ENCODE results near the gene TRAF3IP3. TPM values are rescaled to one million over a fixed set of nuclear protein-coding genes. Genes with fewer than 3 reads are reported as not detected.
"Not testable (repeated sequence)": the region's sequence is repeated elsewhere in the genome, so short reads cannot be mapped to it uniquely, and the experiment has no call there.

Gene TRAF3IP3
- total RNA-seq, 1 donor from 2014 or later = 1.0 TPM

- Histone ChIP-seq H3K4me3 (ENCODE audit: low read length in 3 of 3) (no peak overlapping the region), H3K9ac (ENCODE audit: low read depth in 1 of 3, low read length in 3 of 3) (no peak overlapping the region), H3K36me3 (ENCODE audit: control insufficient read depth in 3 of 3, insufficient read depth in 3 of 3, low read length in 3 of 3) (no peaks in the 10 kb centered on the region), H3K27me3 (ENCODE audit: control insufficient read depth in 3 of 3, insufficient read depth in 3 of 3, low read length in 3 of 3) (peaks cover 8 to 10% (median 10%) of the 10 kb centered on the region in 3 donors), H3K4me1 (ENCODE audit: control insufficient read depth in 3 of 3, insufficient read depth in 3 of 3, low read length in 3 of 3) (peaks cover 11 to 22% (median 13%) of the 10 kb centered on the region in 3 donors), H3K27ac (ENCODE audit: low read depth, low read length) (no peak overlapping the region), H3K9me3 (ENCODE audit: control insufficient read depth in 3 of 3, low read length in 3 of 3) (no peaks in the 10 kb centered on the region)
Observed at GRCh38 chr1:209787551-209787950, 31.7 kb downstream of the TRAF3IP3 start.

DNA sequence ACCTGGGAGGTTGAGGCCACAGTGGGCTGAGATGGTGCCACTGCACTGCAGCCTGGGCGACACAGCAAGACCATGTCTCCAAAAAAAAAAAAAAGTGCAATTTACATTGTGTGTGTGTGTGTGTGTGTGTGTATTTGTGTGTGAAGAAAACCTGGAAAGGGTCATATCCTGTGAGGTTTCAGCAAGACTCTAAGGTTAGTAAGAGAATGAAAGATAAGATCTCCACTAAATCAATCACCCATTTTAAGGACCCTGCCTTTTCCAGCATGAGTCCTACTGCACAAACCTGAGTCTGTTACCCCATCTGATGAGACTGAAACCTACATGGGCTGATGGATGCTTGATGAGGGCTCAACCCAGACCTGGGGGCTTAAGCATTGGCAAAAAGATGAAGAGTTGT lies 33.4 kb downstream of the TRAF3IP3 start:
- Histone ChIP-seq H3K4me3 (ENCODE audit: low read length in 3 of 3) (no peak overlapping the region), H3K27ac (ENCODE audit: low read depth, low read length) (no peak overlapping the region), H3K4me1 (ENCODE audit: control insufficient read depth in 3 of 3, insufficient read depth in 3 of 3, low read length in 3 of 3) (peaks cover 3 to 8% (median 5%) of the 10 kb centered on the region in 3 donors), H3K27me3 (ENCODE audit: control insufficient read depth in 3 of 3, insufficient read depth in 3 of 3, low read length in 3 of 3) (peaks cover 8 to 10% (median 10%) of the 10 kb centered on the region in 3 donors), H3K9me3 (ENCODE audit: control insufficient read depth in 3 of 3, low read length in 3 of 3) (no peaks in the 10 kb centered on the region), H3K36me3 (ENCODE audit: control insufficient read depth in 3 of 3, insufficient read depth in 3 of 3, low read length in 3 of 3) (no peaks in the 10 kb centered on the region), H3K9ac (ENCODE audit: low read depth in 1 of 3, low read length in 3 of 3) (no peak overlapping the region)

- Histone ChIP-seq H3K9ac (ENCODE audit: low read depth in 1 of 3, low read length in 3 of 3) (no peak overlapping the region), H3K27me3 (ENCODE audit: control insufficient read depth in 3 of 3, insufficient read depth in 3 of 3, low read length in 3 of 3) (peaks cover 8 to 15% (median 10%) of the 10 kb centered on the region in 3 donors), H3K9me3 (ENCODE audit: control insufficient read depth in 3 of 3, low read length in 3 of 3) (no peaks in the 10 kb centered on the region), H3K4me1 (ENCODE audit: control insufficient read depth in 3 of 3, insufficient read depth in 3 of 3, low read length in 3 of 3) (peaks cover 0 to 3% (median 3%) of the 10 kb centered on the region in 3 donors), H3K36me3 (ENCODE audit: control insufficient read depth in 3 of 3, insufficient read depth in 3 of 3, low read length in 3 of 3) (no peaks in the 10 kb centered on the region), H3K4me3 (ENCODE audit: low read length in 3 of 3) (no peak overlapping the region), H3K27ac (ENCODE audit: low read depth, low read length) (no peak overlapping the region)
Observed at GRCh38 chr1:209790286-209791193, 34.7 kb downstream of the TRAF3IP3 start.

GRCh38 chr1:209791920-209792319 lies 36.1 kb downstream of the TRAF3IP3 start:
- Histone ChIP-seq H3K9me3 (ENCODE audit: control insufficient read depth in 3 of 3, low read length in 3 of 3) (no peaks in the 10 kb centered on the region), H3K4me3 (ENCODE audit: low read length in 3 of 3) (no peak overlapping the region), H3K27ac (ENCODE audit: low read depth, low read length) (no peak overlapping the region), H3K36me3 (ENCODE audit: control insufficient read depth in 3 of 3, insufficient read depth in 3 of 3, low read length in 3 of 3) (no peaks in the 10 kb centered on the region), H3K27me3 (ENCODE audit: control insufficient read depth in 3 of 3, insufficient read depth in 3 of 3, low read length in 3 of 3) (peaks cover 8 to 15% (median 10%) of the 10 kb centered on the region in 3 donors), H3K4me1 (ENCODE audit: control insufficient read depth in 3 of 3, insufficient read depth in 3 of 3, low read length in 3 of 3) (peaks cover 0 to 3% (median 3%) of the 10 kb centered on the region in 3 donors), H3K9ac (ENCODE audit: low read depth in 1 of 3, low read length in 3 of 3) (no peak overlapping the region)

DNA sequence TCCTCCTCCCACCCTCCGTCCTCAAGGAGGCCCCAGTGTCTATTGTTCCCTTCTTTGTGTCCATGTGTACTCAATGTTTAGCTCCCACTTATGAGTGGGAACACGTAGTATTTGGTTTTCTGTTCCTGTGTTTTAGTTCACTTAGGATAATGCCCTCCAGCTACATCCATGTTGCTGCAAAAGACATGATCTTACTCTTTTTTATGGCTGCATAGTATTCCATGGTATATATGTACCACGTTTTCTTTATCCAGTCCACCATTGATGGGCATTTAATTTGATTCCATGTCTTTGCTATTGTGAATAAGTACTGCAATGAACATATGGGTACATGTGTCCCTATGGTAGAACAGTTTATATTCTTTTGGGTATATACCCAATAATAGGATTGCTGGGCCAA lies 37.9 kb downstream of the TRAF3IP3 start:
- H3K36me3 ChIP-seq (ENCODE audit: control insufficient read depth in 3 of 3, insufficient read depth in 3 of 3, low read length in 3 of 3); H3K4me3 ChIP-seq (ENCODE audit: low read length in 3 of 3); H3K9me3 ChIP-seq (ENCODE audit: control insufficient read depth in 3 of 3, low read length in 3 of 3); H3K27ac ChIP-seq (ENCODE audit: low read depth, low read length); H3K9ac ChIP-seq (ENCODE audit: low read depth in 1 of 3, low read length in 3 of 3); H3K4me1 ChIP-seq (ENCODE audit: control insufficient read depth in 3 of 3, insufficient read depth in 3 of 3, low read length in 3 of 3): not testable (repeated sequence)
- H3K27me3 ChIP-seq (ENCODE audit: control insufficient read depth in 3 of 3, insufficient read depth in 3 of 3, low read length in 3 of 3) = peaks cover 8 to 12% (median 10%) of the 10 kb centered on the region in 3 donors

GRCh38 chr1:209797978-209798639 lies 42.3 kb downstream of the TRAF3IP3 start:
- Histone ChIP-seq H3K4me1 (ENCODE audit: control insufficient read depth in 3 of 3, insufficient read depth in 3 of 3, low read length in 3 of 3) (peaks cover 8 to 11% (median 10%) of the 10 kb centered on the region in 3 donors), H3K27me3 (ENCODE audit: control insufficient read depth in 3 of 3, insufficient read depth in 3 of 3, low read length in 3 of 3) (peaks cover 0 to 5% (median 0%) of the 10 kb centered on the region in 3 donors), H3K9ac (ENCODE audit: low read depth in 1 of 3, low read length in 3 of 3) (no peak overlapping the region), H3K36me3 (ENCODE audit: control insufficient read depth in 3 of 3, insufficient read depth in 3 of 3, low read length in 3 of 3) (no peaks in the 10 kb centered on the region), H3K27ac (ENCODE audit: low read depth, low read length) (no peak overlapping the region), H3K4me3 (ENCODE audit: low read length in 3 of 3) (no peak overlapping the region), H3K9me3 (ENCODE audit: control insufficient read depth in 3 of 3, low read length in 3 of 3) (no peaks in the 10 kb centered on the region)

DNA sequence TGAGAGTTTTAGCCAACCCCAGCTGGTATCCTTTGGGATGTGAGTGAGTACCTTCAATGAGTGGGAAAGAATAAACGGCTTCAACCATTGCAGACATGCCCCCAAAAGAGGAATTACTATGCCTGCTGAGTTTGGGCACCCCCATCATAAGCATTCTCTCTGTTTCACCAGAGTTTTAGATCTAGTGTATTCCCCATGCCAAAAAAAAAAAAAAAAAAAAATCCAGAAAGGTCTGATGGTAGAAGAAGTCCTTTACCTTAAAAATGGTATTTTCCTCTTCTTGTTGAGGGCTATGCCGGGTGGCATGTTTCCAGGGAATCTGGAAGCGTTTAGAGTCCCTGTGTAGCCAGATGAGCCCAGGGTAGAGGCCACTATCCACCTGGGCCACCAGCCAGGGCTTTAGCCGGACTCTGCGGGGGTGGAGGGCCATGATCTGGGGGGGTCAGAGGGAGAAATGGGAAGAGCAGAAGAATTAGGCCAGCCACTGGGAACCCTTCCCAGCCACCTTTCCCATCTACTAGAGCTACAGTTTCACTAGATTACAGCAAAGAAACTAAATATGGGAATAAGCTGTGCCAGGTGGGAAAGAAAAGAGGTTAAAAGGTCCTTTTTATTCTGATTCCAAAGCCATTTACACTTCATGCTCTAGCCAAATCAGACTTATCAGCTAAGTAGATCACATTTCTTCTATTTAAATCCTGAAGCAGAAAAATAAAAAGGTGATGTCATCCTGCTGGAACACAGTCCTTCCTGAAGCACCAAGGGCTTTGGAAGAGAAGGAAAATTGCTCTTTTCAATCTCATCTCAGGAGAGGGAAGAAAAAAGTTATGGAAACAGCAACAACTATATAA lies 45.4 kb downstream of the TRAF3IP3 start:
- H3K9ac ChIP-seq (ENCODE audit: low read depth in 1 of 3, low read length in 3 of 3) = no peak overlapping the region
- no peaks in the 10 kb centered on the region for H3K36me3 ChIP-seq (ENCODE audit: control insufficient read depth in 3 of 3, insufficient read depth in 3 of 3, low read length in 3 of 3)
- H3K9me3 ChIP-seq (ENCODE audit: control insufficient read depth in 3 of 3, low read length in 3 of 3) = no peaks in the 10 kb centered on the region
- no peak overlapping the region for H3K4me3 ChIP-seq (ENCODE audit: low read length in 3 of 3)
- H3K4me1 ChIP-seq (ENCODE audit: control insufficient read depth in 3 of 3, insufficient read depth in 3 of 3, low read length in 3 of 3) = peaks cover 8 to 14% (median 11%) of the 10 kb centered on the region in 3 donors
- H3K27me3 ChIP-seq (ENCODE audit: control insufficient read depth in 3 of 3, insufficient read depth in 3 of 3, low read length in 3 of 3) = peaks cover 0 to 16% (median 5%) of the 10 kb centered on the region in 3 donors
- H3K27ac ChIP-seq (ENCODE audit: low read depth, low read length) = no peak overlapping the region

GRCh38 chr1:209802117-209802779 lies 46.4 kb downstream of the TRAF3IP3 start:
- no peak overlapping the region for H3K27ac ChIP-seq (ENCODE audit: low read depth, low read length)
- H3K36me3 ChIP-seq (ENCODE audit: control insufficient read depth in 3 of 3, insufficient read depth in 3 of 3, low read length in 3 of 3) = no peaks in the 10 kb centered on the region
- no peak overlapping the region for H3K9ac ChIP-seq (ENCODE audit: low read depth in 1 of 3, low read length in 3 of 3)
- no peak overlapping the region for H3K4me3 ChIP-seq (ENCODE audit: low read length in 3 of 3)
- no peaks in the 10 kb centered on the region for H3K9me3 ChIP-seq (ENCODE audit: control insufficient read depth in 3 of 3, low read length in 3 of 3)
- H3K27me3 ChIP-seq (ENCODE audit: control insufficient read depth in 3 of 3, insufficient read depth in 3 of 3, low read length in 3 of 3) = peaks cover 0 to 16% (median 5%) of the 10 kb centered on the region in 3 donors
- peaks cover 8 to 14% (median 11%) of the 10 kb centered on the region in 3 donors for H3K4me1 ChIP-seq (ENCODE audit: control insufficient read depth in 3 of 3, insufficient read depth in 3 of 3, low read length in 3 of 3)

DNA sequence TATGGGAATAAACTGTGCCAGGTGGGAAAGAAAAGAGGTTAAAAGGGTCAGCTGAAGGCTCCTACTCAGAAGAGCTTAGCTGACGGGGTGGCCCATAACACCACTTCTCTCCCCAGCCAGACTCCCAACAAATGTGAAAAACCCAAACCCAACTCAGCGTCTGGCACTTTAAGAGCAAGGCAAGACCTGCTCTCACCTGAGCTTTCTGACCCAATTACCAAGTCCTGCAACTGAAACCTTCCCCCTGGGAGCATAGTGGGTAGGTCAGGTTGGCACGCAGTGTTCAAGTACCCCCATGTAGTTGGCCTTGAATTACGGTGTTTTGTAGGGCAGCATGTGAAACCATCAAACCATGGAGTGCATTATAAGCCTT lies 46.9 kb downstream of the TRAF3IP3 start:
- H3K27me3 ChIP-seq (ENCODE audit: control insufficient read depth in 3 of 3, insufficient read depth in 3 of 3, low read length in 3 of 3) = peaks cover 0 to 16% (median 5%) of the 10 kb centered on the region in 3 donors
- no peak overlapping the region for H3K4me3 ChIP-seq (ENCODE audit: low read length in 3 of 3)
- H3K9ac ChIP-seq (ENCODE audit: low read depth in 1 of 3, low read length in 3 of 3) = no peak overlapping the region
- H3K4me1 ChIP-seq (ENCODE audit: control insufficient read depth in 3 of 3, insufficient read depth in 3 of 3, low read length in 3 of 3) = peaks cover 8 to 14% (median 11%) of the 10 kb centered on the region in 3 donors
- H3K9me3 ChIP-seq (ENCODE audit: control insufficient read depth in 3 of 3, low read length in 3 of 3) = no peaks in the 10 kb centered on the region
- H3K27ac ChIP-seq (ENCODE audit: low read depth, low read length) = no peak overlapping the region
- no peaks in the 10 kb centered on the region for H3K36me3 ChIP-seq (ENCODE audit: control insufficient read depth in 3 of 3, insufficient read depth in 3 of 3, low read length in 3 of 3)

Data from skeletal muscle tissue (tissue), 4 donors.